Measurements from ENCODE around the gene PRKD1.

The PRKD1 gene

GRCh38 chr14:29579838-29580237 is 347.8 kb downstream of the PRKD1 start:
- DNase-seq, result no peak

- no peak for DNase-seq
Measured at GRCh38 chr14:29576927-29577326, 350.7 kb downstream of the PRKD1 start.

GRCh38 chr14:29569194-29569593 is 358.5 kb downstream of the PRKD1 start:
- no peak for DNase-seq

- no peak for DNase-seq
Measured at GRCh38 chr14:29566194-29566593, 361.5 kb downstream of the PRKD1 start.

GRCh38 chr14:29558516-29558915 is 369.1 kb downstream of the PRKD1 start:
- DNase-seq, result no peak

- DNase-seq, result no peak
Measured at GRCh38 chr14:29554335-29554734, 373.3 kb downstream of the PRKD1 start.

- no peak for DNase-seq
Measured at GRCh38 chr14:29553427-29553826, 374.2 kb downstream of the PRKD1 start.

GRCh38 chr14:29548948-29549370 is 378.7 kb downstream of the PRKD1 start:
- peak; percentile 27 for DNase-seq

- no peak for DNase-seq
Measured at GRCh38 chr14:29545714-29546113, 381.9 kb downstream of the PRKD1 start.

- DNase-seq, result no peak
Measured at GRCh38 chr14:29536886-29537511, 390.6 kb downstream of the PRKD1 start.

GRCh38 chr14:29529418-29529817 is 398.2 kb downstream of the PRKD1 start:
- no peak for DNase-seq

- DNase-seq, result no peak
Measured at GRCh38 chr14:29528889-29529288, 398.8 kb downstream of the PRKD1 start.

GRCh38 chr14:29527286-29527685 is 400.4 kb downstream of the PRKD1 start:
- DNase-seq, result no peak
